Kidney (tissue), 14 donors: ENCODE data around the gene TCF12. TPM values are rescaled to one million over a fixed set of nuclear protein-coding genes. Genes with fewer than 3 reads are reported as not detected.
"Not testable (repeated sequence)": the region's sequence is repeated elsewhere in the genome, so short reads cannot be mapped to it uniquely, and the experiment has no call there.

Source experiments
- DNase-seq, 5 donors: peaks; one replicate each; pipeline ENCODE4 v3.0.0-alpha.2; 2013 to 2020
- FAIRE-seq: peaks from 2 replicates; lab custom pipeline; 2012; peaks lifted over from hg19 to GRCh38; lab: Jason Lieb, UNC
- H3K27ac ChIP-seq, 2 donors: one replicate each; pipeline ENCODE4 v1.7.0; 2013; ENCODE audit warnings: low read depth in 2 of 2, low read length in 2 of 2, inconsistent platforms in 1 of 2
- H3K27me3 ChIP-seq: one replicate; pipeline ENCODE4 v1.7.1; 2013; ENCODE audit warnings: low read length, inconsistent platforms; ENCODE audit not compliant: control insufficient read depth, insufficient read depth
- H3K36me3 ChIP-seq, 3 donors: one replicate each; pipeline versions ENCODE4 v1.7.0 to v1.7.1; 2013; ENCODE audit warnings: low read length in 3 of 3, control low read depth in 1 of 3, inconsistent platforms in 1 of 3; ENCODE audit not compliant: insufficient read depth in 3 of 3, control insufficient read depth in 2 of 3
- H3K4me1 ChIP-seq, 3 donors: one replicate each; pipeline versions ENCODE4 v1.7.0 to v1.7.1; 2013; ENCODE audit warnings: low read length in 3 of 3, inconsistent platforms in 1 of 3, low read depth in 1 of 3; ENCODE audit not compliant: control insufficient read depth in 2 of 3, insufficient read depth in 2 of 3
- H3K4me3 ChIP-seq, 3 donors: one replicate each; pipeline versions ENCODE4 v1.7.0 to v1.8.1; 2013; ENCODE audit warnings: low read length in 3 of 3, control low read depth in 1 of 3, inconsistent platforms in 1 of 3
- H3K9ac ChIP-seq, 3 donors: one replicate each; pipeline versions ENCODE4 v1.7.0 to v1.7.1; 2013; ENCODE audit warnings: low read length in 3 of 3, control low read depth in 1 of 3, inconsistent platforms in 1 of 3
- H3K9me3 ChIP-seq, 3 donors: one replicate each; pipeline versions ENCODE4 v1.7.0 to v1.7.1; 2013; ENCODE audit warnings: low read length in 3 of 3, control low read depth in 1 of 3, inconsistent platforms in 1 of 3; ENCODE audit not compliant: control insufficient read depth in 2 of 3, insufficient read depth in 1 of 3
- CTCF ChIP-seq: IDR thresholded peaks from 3 replicates; pipeline ENCODE4 v1.5.1; 2012; ENCODE audit warnings: mild to moderate bottlenecking, moderate library complexity, borderline replicate concordance; ENCODE audit not compliant: insufficient read depth; ENCODE audit errors: extremely low read depth
- intact Hi-C: fragments of 100-400 bp; cut with DNase I; formaldehyde crosslinking; loops from one replicate; pipeline ENCODE4 v1.11.1; 2022
- polyA plus RNA-seq: library from polyadenylated mRNA; stranded (reverse); fragments of 350-450 nt; fragmentation: Illumina TruSeq; extraction: RNeasy Lipid Tissue Mini Kit (QIAGEN cat#74804); gene quantifications from one replicate; pipeline ENCODE4 v1.2.3, GENCODE V29; 2014; ENCODE audit warnings: low read depth, low replicate concordance; ENCODE audit not compliant: insufficient read depth
- total RNA-seq: library from RNA; stranded (reverse); fragmentation: NEBNext Ultra II Directional; extraction: Animal tissue kit (Norgen Biotek cat#: 25700); gene quantifications from one replicate; pipeline ENCODE4 v1.2.1, GENCODE V29; 2021
- donor health status: control.
- donor health status: control.
- donor health status: control.
- donor health status: control.
- donor health status: control.
- donor health status: DM: yes; HTN: yes; CAD: no.
- donor health status: Normal renal cell carcinoma (clear cell type).

TCF12 gene
- total and polyA plus RNA-seq, 2 donors from 2014 or later, result 16.3 to 116 TPM

GRCh38 chr15:57149196-57149595 lies 230.8 kb downstream of the TCF12 start:
- no peak overlapping the region for H3K4me3 ChIP-seq
- H3K27ac ChIP-seq, result no peak overlapping the region
- TF ChIP-seq CTCF, result no peak
- peaks cover 0 to 7% (median 5%) of the 10 kb centered on the region in 3 donors for H3K4me1 ChIP-seq
- intact Hi-C loops, result loop anchor here (10.0 kb wide), 1 partner anchor 156 kb away; no protein-coding TSS in a partner anchor
- no peak overlapping the region for H3K9ac ChIP-seq
- DNase-seq (no peak), FAIRE-seq (peak; percentile 35)
- peaks cover 0 to 3% (median 2%) of the 10 kb centered on the region in 3 donors for H3K36me3 ChIP-seq
- peaks cover 0 to 10% (median 0%) of the 10 kb centered on the region in 3 donors for H3K9me3 ChIP-seq
- no peaks in the 10 kb centered on the region for H3K27me3 ChIP-seq

- H3K4me1 ChIP-seq, result peaks cover 0 to 12% (median 5%) of the 10 kb centered on the region in 3 donors
- H3K27ac ChIP-seq, result no peak overlapping the region
- intact Hi-C loops, result no loop called here
- FAIRE-seq, result no peak
- TF ChIP-seq CTCF, result no peak
- H3K36me3 ChIP-seq, result peaks cover 0 to 3% (median 2%) of the 10 kb centered on the region in 3 donors
- DNase-seq, result peak in 1 of 5 donors; percentile 35
- no peak overlapping the region for H3K9ac ChIP-seq
- H3K9me3 ChIP-seq, result peaks cover 0 to 10% (median 0%) of the 10 kb centered on the region in 3 donors
- H3K27me3 ChIP-seq, result no peaks in the 10 kb centered on the region
- H3K4me3 ChIP-seq, result no peak overlapping the region
Measured at GRCh38 chr15:57150066-57150865, 231.8 kb downstream of the TCF12 start.

DNA sequence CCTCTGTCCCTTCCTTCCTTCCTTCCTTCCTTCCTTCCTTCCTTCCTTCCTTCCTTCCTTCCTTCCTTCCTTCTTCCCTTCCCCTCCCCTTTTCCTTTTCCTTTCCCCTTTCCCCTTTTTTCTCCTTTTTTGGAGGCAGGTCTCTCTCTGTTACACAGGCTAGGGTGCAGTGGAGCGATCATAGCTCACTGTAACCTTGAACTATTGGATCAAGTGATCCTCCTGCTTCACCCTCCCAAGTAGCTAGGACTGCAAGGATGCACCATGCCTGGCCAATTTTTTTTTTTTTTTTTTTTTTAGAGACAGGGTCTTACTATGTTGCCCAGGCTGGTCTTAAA lies 232.4 kb downstream of the TCF12 start:
- H3K4me1 ChIP-seq, result peaks cover 0 to 12% (median 5%) of the 10 kb centered on the region in 3 donors
- H3K27ac ChIP-seq, intact Hi-C loops, H3K9ac ChIP-seq, H3K36me3 ChIP-seq, FAIRE-seq, H3K4me3 ChIP-seq, H3K27me3 ChIP-seq, DNase-seq, H3K9me3 ChIP-seq: not testable (repeated sequence)

GRCh38 chr15:57152133-57152532 lies 233.7 kb downstream of the TCF12 start:
- Histone ChIP-seq H3K36me3 (peaks cover 0 to 3% (median 2%) of the 10 kb centered on the region in 3 donors), H3K9ac (no peak overlapping the region), H3K27me3 (no peaks in the 10 kb centered on the region), H3K27ac (no peak overlapping the region), H3K4me3 (no peak overlapping the region), H3K9me3 (peaks cover 0 to 10% (median 0%) of the 10 kb centered on the region in 3 donors), H3K4me1 (peaks cover 0 to 9% (median 5%) of the 10 kb centered on the region in 3 donors)
- no peak for FAIRE-seq
- TF ChIP-seq CTCF, result no peak
- DNase-seq, result no peak
- intact Hi-C loops, result no loop called here
